Measurements from ENCODE around the gene GOLGA8M.
"Not testable (repeated sequence)": the region's sequence is repeated elsewhere in the genome, so short reads cannot be mapped to it uniquely, and the experiment has no call there.

The GOLGA8M gene

GRCh38 chr15:28656018-28656360, 56.2 kb downstream of the GOLGA8M start:
- DNase-seq: not testable (repeated sequence)

GRCh38 chr15:28655329-28656017, 56.7 kb downstream of the GOLGA8M start:
- DNase-seq: not testable (repeated sequence)

- not testable (repeated sequence) for DNase-seq
Measured at GRCh38 chr15:28654194-28654593, 58.0 kb downstream of the GOLGA8M start.

GRCh38 chr15:28652538-28652937, 59.7 kb downstream of the GOLGA8M start:
- not testable (repeated sequence) for DNase-seq
